GM19467 (cell line): ENCODE measurements around the gene RANBP3L.
"Not testable (repeated sequence)": the region's sequence is repeated elsewhere in the genome, so short reads cannot be mapped to it uniquely, and the experiment has no call there.

Experiments used
- ATAC-seq: cut with Tn5 transposase; IDR thresholded peaks from one replicate; pipeline ENCODE4 v1.9.1; 2021; ENCODE audit warnings: mild to moderate bottlenecking, moderate library complexity; ENCODE audit not compliant: unreplicated experiment

Gene RANBP3L

DNA sequence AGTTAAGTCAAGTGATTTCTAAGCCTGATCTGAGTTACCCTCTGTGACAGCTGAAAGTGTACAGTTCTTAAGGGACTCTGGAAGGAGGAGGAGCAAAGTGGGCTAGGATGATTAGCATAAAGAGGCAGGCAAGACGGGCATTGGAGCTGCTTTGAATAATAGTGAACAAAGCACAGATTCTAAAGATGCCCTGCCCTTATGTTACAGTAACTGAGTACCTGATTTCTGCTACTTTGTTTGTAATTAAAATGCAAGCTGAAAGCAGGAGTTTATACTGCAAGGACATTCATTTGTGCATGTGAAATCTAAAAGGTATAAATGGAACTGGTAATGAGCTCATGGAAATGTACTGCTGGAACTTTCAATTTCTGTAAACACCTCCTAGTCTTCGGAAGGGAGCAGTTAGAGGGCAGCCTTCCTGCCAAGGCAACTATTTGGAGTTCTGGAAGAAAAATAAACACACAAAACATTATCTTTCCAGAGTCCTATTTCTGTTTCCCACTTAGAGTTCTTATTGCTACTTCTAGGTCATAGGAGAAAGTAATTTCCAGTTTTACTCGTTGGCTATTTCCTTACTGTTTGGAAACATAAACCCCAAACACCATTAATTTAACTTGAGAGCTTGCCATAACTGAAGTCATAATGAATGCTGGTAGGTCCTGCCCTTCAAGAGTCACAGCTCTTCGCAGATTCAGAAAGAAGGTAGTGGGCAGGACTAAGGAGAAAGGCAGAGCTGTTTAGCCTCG is at the start of gene RANBP3L:
Gene RANBP3L, minus strand, starts transcription at position 45 of the 746 bp plus-strand sequence. CDS start 486 bp downstream, outside the sequence.
- no peak for ATAC-seq

DNA sequence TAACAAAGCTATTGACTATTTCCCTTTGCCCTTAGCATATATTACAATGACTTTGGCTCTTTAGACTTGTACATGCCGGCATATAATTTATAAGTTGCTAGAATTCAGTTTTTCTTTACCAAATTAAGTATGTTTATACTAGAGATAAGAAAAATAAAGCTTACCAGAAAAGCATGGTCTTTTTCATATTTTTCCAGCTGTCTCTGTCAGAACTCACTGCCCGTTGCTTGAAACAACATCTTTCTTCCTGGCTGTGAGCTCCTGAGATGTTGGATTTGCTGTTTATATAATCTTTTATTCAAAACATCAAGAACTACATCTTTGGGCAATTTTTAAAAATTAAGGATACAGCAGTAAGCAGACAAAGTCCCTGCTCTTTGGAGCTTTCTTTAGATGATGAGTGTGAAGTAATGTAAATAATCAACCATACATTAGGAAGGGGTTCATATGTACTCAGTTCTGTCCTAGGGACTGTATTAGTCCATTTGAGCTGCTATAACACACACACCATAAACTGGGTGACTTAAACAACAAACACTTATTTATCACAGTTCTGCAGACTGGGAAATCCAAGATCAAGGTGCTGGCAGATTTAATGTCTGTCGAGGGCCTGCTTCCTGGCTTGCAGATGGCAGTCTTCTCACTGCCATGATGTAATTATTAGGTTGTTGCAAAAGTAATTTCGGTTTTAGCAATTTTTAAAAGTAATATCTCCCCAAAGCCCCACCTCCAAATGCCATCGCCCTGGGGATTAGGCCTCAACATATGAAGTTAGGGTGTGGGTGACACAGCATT is 45.4 kb upstream of the RANBP3L start:
- no peak for ATAC-seq

DNA sequence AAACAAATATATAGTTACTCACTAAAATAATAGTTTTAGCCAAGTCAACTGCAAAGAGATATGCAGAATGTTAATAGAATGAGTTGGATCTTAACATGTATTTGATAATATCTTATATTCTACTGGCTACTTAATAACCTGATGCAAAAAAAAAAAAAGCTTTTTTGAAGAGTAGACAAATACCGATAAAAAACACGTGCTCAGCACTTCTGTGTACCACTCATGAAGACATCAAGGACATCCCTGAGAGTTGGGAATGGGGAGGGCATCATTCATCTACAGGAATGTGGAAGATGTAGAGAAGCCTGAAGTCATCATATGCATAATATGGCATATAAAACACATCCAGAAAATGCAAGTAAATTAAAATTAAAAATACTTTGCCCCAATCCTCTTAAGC is 43.2 kb upstream of the RANBP3L start:
- ATAC-seq: no peak

DNA sequence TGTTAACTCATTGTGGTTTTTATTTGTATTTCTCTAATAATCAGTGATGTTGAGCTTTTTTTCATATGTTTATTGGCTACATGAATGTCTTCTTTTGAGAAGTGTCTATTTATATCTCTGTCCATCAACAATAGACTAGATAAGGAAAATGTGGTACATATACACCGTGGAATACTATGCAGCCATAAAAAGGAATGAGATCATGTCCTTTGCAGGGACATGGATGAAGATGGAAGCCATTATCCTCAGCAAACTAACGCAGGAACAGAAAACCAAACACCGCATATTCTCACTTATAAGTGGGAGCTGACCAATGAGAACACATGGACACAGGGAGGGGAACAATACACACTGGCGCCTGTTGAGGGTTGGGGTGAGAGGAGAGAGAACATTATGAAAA is 40.0 kb upstream of the RANBP3L start:
- not testable (repeated sequence) for ATAC-seq

- no peak for ATAC-seq
Observed at GRCh38 chr5:36337597-36337996, 35.9 kb upstream of the RANBP3L start.

GRCh38 chr5:36334315-36334714 is 32.6 kb upstream of the RANBP3L start:
- no peak for ATAC-seq

DNA sequence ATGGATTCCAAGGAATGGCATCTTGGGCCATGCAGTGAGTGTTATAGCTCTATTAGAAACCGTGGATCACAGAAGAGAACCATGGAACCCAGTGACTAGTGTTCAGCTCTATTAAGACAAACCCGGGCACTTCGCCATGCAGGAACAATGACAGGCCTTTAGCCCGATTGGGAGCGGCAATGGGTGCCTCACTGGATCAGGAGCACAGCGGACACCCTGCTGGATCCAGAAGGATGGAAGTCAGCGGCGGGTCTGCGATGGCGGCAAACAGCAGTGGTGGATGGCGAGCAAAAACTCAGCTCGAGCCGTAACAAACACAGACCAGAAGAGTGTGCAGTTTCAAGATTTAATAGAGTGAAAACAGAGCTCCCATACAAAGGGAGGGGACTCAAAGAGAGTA is 31.0 kb upstream of the RANBP3L start:
- ATAC-seq: not testable (repeated sequence)

DNA sequence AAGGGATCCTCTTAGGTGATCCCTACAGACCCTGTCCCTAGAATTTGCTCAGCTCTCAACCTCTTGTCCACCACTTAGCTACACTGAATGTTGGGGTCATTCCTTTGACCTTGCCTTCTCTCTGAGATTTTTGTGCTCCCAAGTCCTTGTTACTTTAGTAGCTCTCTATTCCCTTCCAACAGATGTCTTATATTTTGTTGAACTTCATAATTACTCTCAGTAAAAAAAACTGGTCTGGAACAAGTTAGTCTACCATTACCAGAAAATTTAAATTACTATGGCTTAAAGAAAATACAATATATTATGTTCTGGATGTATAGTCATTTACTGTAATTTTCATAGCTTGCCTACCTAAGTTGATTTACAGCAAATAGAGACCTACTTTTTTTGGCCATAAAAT is 23.5 kb upstream of the RANBP3L start:
- ATAC-seq: no peak

GRCh38 chr5:36323926-36324781 is 22.5 kb upstream of the RANBP3L start:
- no peak for ATAC-seq

DNA sequence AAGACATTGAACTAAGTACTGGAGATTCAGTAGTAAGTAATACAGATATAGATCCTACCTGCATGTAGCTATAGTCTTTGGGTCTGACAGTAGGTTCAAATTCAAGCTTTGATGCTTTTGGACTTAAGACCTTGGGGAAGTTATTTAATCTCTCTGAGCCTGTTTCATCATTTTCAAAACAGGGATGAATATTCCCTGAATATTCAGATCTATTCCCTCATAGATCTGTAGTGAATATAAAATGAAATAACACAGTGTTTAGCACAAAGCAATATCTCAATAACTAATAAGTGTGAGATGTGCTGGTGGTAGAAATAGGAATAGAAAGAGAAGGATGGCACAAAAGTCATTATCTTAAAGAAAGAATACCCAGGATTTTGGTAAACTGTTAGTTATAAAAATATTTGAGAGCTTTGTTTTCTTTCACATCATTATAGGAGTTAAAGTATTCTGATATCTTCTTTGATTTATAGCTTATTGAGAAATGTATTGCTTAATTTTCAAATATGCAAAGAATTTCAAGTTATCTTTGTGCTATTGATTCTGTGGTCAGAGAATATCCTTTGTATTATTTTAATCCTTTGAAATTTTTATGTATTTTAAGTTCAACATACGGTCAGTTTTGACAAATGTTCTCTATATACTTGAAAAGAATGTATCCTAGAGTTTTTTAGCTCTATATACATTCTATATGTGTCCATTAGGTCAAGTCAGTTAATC is 11.4 kb upstream of the RANBP3L start:
- no peak for ATAC-seq

GRCh38 chr5:36311956-36312355 is 10.3 kb upstream of the RANBP3L start:
- no peak for ATAC-seq

- no peak for ATAC-seq
Observed at GRCh38 chr5:36310138-36310537, 8.4 kb upstream of the RANBP3L start.

DNA sequence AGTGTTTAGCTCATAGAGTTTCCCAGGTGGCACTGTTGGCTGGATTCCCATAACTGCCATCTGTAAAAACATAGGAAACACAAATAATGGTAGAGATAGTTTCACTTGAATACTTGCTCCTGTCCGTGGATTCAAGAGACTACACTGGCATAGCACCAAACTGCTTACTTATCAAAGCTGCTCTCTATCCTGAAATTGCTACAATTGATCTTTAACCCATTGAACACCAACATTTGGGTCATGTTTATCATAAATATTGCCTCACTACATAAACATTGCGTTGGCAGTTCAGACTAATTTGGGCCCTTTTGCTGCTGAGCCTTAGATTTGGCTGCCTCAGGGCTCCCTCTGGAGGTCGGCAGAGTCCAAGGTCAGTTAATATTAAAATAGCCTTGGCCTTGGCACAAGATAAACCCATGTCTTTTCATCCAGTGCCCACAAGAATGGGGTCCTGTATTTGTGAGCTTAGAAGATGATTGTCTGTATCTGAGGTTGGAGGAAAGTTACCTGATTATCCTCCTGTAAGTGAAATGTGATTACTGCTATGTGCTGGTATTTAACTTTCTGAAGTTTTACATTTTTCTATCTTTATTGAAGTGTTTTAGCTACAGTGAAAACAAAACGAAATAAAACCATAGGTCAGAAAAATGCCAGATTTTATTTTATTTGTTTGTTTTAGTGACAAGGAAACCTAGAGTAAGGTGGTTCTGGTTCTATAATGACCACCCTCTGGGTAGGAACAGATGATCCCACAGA is 4.0 kb upstream of the RANBP3L start:
- no peak for ATAC-seq

DNA sequence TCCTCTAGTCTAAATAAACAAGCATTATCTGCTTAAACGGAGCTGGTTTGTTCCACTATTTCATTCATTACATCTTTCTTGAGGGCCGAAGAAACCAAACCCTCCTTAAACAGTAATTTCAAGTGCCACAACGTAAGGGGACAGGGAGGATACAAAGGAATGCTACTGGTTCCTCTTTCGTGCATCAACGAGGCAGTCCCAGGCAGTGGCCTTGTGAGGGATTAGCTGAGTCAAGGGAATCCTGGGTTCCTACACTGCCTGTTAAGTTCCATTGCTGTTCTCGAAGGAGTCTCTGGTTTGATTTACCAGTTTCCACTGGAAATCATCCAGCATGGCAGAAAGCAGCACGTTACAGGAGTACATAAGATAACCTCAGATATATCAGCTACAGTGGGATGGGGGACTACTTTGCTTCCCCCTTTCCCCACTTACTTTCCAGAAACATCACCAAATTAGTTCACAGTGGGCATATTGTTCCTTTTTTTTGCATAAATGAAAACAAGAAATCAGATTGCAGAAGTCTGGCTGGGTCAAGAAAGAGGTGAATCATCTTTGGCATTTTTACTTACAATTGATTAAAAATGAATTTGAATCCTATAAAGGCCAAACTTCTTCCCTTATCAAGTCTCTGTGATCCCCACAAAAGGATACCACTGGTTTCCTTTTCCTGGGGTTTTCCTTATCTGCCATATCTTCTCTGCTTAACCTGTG is 2.5 kb upstream of the RANBP3L start:
- no peak for ATAC-seq

DNA sequence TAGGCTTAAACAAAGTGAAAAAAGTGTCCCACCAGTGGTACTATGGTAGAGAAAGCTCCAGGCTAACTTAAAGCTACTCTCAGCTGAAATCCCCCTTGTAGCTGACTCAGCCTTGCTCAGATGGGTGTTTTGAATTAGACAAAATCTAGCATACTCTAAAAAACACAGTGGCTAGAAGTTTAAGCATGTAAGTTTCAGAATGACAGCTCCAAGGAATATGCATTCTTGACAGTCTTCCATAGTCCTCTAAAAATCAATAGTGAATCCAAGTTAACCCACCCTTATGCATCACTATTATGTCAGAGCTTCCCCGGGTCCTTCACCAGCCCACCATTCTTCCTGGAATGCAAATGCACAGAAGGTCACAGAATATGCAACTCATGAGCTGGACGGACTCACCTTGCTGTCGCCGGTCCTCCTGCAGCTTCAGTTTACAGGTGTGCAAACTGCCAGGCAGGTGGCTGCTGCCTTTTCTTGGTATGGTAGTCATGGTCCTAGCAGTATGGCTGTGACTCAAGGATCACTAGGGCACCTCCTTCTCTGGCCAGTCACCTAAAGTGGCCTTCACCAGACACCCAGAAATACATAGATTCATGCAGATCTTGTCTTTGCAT is 668 bp downstream of the RANBP3L start:
- ATAC-seq: no peak

DNA sequence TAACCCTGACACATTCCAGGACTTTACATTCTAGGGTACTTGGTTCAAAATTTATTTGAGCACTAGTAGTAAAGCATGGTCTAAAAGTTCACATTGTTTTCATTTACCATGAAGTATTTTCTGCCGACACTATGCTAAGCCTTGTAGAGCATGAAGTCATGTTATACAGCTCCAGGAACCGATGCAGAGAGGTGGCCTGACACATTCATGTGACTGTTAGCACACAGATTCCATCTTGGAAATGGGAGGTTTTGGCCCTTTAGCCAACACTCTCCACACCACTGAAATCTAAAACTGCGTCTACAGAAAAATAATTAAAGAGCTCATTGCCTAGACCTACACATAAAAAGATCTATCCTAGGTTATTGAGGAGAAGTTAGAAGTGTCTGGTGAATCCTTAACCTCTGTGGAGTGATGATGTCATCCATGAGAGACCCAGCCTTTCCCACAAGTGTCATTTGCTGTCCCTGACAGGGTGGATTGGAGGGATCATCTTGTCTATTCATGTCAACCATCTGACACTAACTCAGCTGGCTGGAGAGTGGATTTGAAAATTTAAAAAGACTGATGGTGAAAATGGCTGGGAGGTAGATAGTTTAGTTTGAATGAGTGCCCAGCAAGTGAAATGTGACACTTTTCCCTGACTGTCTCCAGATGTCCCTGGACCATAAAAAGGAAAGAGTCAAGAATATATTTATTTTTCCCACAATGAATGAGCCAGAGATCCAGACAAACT is 1.3 kb downstream of the RANBP3L start:
- ATAC-seq: no peak

DNA sequence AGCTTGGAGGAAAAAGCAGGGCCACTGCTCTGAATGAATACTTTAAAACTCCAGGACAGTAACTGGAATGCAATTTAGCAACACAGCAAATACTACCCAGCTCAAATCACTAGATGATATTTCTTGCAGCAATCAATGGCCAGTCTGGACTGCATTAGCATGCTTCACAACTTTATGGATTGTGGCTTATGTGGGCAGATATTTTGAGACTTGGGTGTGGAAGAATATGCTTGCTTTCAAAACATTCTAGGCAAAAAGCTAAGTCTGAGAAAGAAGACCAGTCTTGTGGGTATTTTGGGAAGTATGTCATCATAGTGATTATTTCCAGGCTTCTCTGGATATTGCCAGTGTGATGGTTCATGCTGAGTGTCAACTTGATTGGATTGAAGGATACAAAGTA is 3.1 kb downstream of the RANBP3L start:
- no peak for ATAC-seq

DNA sequence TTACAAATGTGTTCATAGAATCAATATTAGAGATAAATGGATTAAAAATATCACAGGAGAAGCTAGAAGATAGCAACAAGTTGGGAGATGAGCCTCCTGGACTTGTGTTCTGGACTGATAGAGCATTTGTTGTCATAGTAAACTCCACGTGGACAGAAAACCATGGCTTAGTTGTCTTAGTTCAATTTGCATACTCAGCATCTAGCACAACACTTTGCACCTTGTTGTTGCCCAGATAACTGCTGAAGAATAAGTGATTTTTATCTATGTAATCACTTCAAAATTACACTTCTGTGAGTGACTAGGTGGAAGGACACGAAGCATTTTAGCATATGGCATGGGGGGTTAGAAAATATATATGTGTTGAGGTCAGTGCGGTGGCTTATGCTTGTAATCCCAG is 4.0 kb downstream of the RANBP3L start:
- no peak for ATAC-seq
